Measurements from ENCODE around the gene USP9X. TPM values are rescaled to one million over a fixed set of nuclear protein-coding genes. Genes with fewer than 3 reads are reported as not detected.
"Not testable (repeated sequence)": the region's sequence is repeated elsewhere in the genome, so short reads cannot be mapped to it uniquely, and the experiment has no call there.

USP9X gene
- total RNA-seq, 1 donor from 2014 or later: 68.3 TPM

DNA sequence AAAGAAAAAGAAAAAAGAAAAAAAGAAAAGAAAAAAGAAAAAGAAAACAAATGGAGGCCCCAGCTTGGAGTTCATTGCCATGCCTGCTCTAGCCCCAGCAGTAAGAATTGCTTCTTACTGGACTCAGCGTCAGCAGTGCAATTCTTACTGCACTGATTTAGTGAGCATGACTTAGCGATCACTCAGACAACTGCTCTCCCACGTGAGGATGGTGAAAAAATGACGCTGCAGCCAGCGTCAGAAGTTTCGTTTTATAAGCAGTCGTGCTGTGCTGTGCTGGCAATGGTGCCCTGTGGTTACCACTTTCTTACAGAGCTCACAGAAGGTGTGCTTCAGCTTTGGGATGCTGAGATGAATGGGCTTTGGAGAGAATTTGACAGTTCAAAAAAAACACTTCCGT lies 180.4 kb downstream of the USP9X start:
- ChIA-PET POLR2A (interaction anchor here (1.3 kb wide), 1 partner anchor 68 kb away, joined by 4 read pairs; no protein-coding TSS in a partner anchor), CTCF (interaction anchor here (0.8 kb wide), 1 partner anchor 85 kb away, joined by 3 read pairs; no protein-coding TSS in a partner anchor)
- Mint-ChIP-seq H3K4me1 (peaks cover 5% of the 10 kb centered on the region), H3K9me3 (no peaks in the 10 kb centered on the region), H3K27me3 (no peaks in the 10 kb centered on the region), H3K4me3 (peak overlapping the region; percentile 45), H3K36me3 (ENCODE audit: low read depth) (no peaks in the 10 kb centered on the region), H3K27ac (no peak overlapping the region)
- no peak for TF ChIP-seq CTCF (IDR thresholded peaks at IDR 0.05)
- intact Hi-C loops (cut with micrococcal nuclease): no loop called here
- ATAC-seq (ENCODE audit: low read depth) (peak; percentile 90), DNase-seq (no peak)

DNA sequence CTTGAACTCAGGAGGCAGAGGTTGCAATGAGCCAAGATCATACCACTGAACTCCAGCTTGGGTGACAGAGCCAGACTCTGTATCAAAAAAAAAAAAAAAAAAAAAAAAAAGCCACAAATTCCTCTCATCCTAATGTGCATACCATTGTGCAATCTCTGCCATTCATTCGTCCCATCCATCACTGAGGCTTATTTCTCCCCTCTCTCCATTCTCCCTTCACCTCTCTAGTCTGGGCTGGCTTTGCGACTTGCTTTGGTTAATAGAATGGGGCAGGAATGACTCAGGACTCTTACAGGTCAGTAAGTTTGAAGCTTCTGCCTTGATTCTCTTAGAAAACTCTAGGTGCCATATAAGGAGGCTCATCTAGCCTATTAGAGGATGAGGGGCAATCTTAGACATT lies 188.4 kb downstream of the USP9X start:
- intact Hi-C loops (cut with micrococcal nuclease): no loop called here
- POLR2A ChIA-PET: no interaction called here
- no peaks in the 10 kb centered on the region for H3K27me3 Mint-ChIP-seq
- peaks cover 8% of the 10 kb centered on the region for H3K4me1 Mint-ChIP-seq
- TF ChIP-seq CTCF (IDR thresholded peaks at IDR 0.05): no peak
- no peak overlapping the region for H3K27ac Mint-ChIP-seq
- no peak for DNase-seq
- no peak overlapping the region for H3K4me3 Mint-ChIP-seq
- H3K36me3 Mint-ChIP-seq (ENCODE audit: low read depth): no peaks in the 10 kb centered on the region
- CTCF ChIA-PET: no interaction called here
- ATAC-seq (ENCODE audit: low read depth): no peak
- no peaks in the 10 kb centered on the region for H3K9me3 Mint-ChIP-seq

- peaks cover 8% of the 10 kb centered on the region for H3K4me1 Mint-ChIP-seq
- H3K27ac Mint-ChIP-seq: no peak overlapping the region
- ATAC-seq (ENCODE audit: low read depth) (peak; percentile 68), DNase-seq (peak; percentile 39)
- TF ChIP-seq CTCF (IDR thresholded peaks at IDR 0.05): no peak
- ChIA-PET POLR2A (interaction anchor here (1.1 kb wide), 1 partner anchor 58 kb away, joined by 10 read pairs; the partner anchor contains the start of gene DDX3X), CTCF (interaction anchor here (0.9 kb wide), 1 partner anchor 484 kb away, joined by 3 read pairs; no protein-coding TSS in a partner anchor)
- intact Hi-C loops (cut with micrococcal nuclease): loop anchor here (1.0 to 5.0 kb wide), 3 partner anchors 56 to 483 kb away; partner anchors contain the start of gene DDX3X
- no peaks in the 10 kb centered on the region for H3K27me3 Mint-ChIP-seq
- no peaks in the 10 kb centered on the region for H3K9me3 Mint-ChIP-seq
- H3K36me3 Mint-ChIP-seq (ENCODE audit: low read depth): no peaks in the 10 kb centered on the region
- peak overlapping the region; percentile 83 for H3K4me3 Mint-ChIP-seq
Observed at GRCh38 chrX:41275661-41276609, 190.7 kb downstream of the USP9X start.

- POLR2A ChIA-PET: interaction anchor here (0.7 to 1.1 kb wide), 2 partner anchors 57 to 166 kb away, joined by 3 to 10 read pairs; partner anchors contain the start of gene DDX3X
- no peak for TF ChIP-seq CTCF (IDR thresholded peaks at IDR 0.05)
- no peaks in the 10 kb centered on the region for H3K27me3 Mint-ChIP-seq
- intact Hi-C loops (cut with micrococcal nuclease): loop anchor here (1.0 to 5.0 kb wide), 3 partner anchors 55 to 482 kb away; partner anchors contain the start of gene DDX3X
- H3K36me3 Mint-ChIP-seq (ENCODE audit: low read depth): no peaks in the 10 kb centered on the region
- H3K4me3 Mint-ChIP-seq: peak overlapping the region; percentile 83
- H3K4me1 Mint-ChIP-seq: peaks cover 8% of the 10 kb centered on the region
- H3K27ac Mint-ChIP-seq: no peak overlapping the region
- DNase-seq: no peak
- no peaks in the 10 kb centered on the region for H3K9me3 Mint-ChIP-seq
- ATAC-seq (ENCODE audit: low read depth): peak; percentile 30
- CTCF ChIA-PET: interaction anchor here (0.7 kb wide), 1 partner anchor 53 kb away, joined by 3 read pairs; no protein-coding TSS in a partner anchor
Observed at GRCh38 chrX:41276661-41277506, 191.6 kb downstream of the USP9X start.

DNA sequence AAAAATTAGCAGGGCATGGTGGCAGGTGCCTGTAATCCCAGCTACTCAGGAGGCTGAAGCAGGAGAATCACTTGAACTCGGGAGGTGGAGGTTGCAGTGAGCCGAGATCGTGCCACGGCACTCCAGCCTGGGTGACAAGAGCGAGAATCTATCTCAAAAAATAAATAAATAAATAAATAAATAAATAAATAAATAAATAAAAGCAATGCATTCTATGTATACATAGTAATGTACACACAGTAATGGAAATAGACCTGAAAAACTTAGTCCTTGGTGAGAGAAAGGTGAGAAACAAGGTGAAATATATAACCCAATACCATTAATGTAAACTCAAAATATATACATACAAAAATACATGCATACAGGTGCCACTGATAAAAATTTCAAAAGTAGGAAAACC lies 197.1 kb downstream of the USP9X start:
- H3K4me3 Mint-ChIP-seq; CTCF ChIA-PET; H3K4me1 Mint-ChIP-seq; H3K27me3 Mint-ChIP-seq; intact Hi-C loops (cut with micrococcal nuclease); H3K9me3 Mint-ChIP-seq; DNase-seq; H3K36me3 Mint-ChIP-seq (ENCODE audit: low read depth); POLR2A ChIA-PET; ATAC-seq (ENCODE audit: low read depth); H3K27ac Mint-ChIP-seq: not testable (repeated sequence)

GRCh38 chrX:41285928-41286327 lies 200.7 kb downstream of the USP9X start:
- intact Hi-C loops (cut with micrococcal nuclease); H3K27ac Mint-ChIP-seq; CTCF ChIA-PET; H3K36me3 Mint-ChIP-seq (ENCODE audit: low read depth); H3K9me3 Mint-ChIP-seq; DNase-seq; H3K27me3 Mint-ChIP-seq; H3K4me3 Mint-ChIP-seq; ATAC-seq (ENCODE audit: low read depth); POLR2A ChIA-PET; H3K4me1 Mint-ChIP-seq: not testable (repeated sequence)

Data from activated B cell treated with CpG ODN at 0.5 μM for 24 hours (primary cell).